Adrenal gland (tissue), 12 donors: ENCODE results near the gene TLE7. TPM values are rescaled to one million over a fixed set of nuclear protein-coding genes. Genes with fewer than 3 reads are reported as not detected.
A peak's percentile ranks its signal among the peaks of the same experiment; 100 is the strongest.

ENCODE experiments used
- DNase-seq, 7 donors: peaks; one replicate each; pipeline ENCODE4 v3.0.0-alpha.2; 2019 to 2020
- H3K27ac ChIP-seq, 5 donors: fragments of 200-600 bp; sonication (generic) in 4 of 5; 1 replicate in 3 of 5; 2 replicates in 2 of 5; pipeline versions ENCODE4 v1.5.1 to v1.8.0; 2016 to 2020; ENCODE audit warnings: mild to moderate bottlenecking in 1 of 5
- H3K27me3 ChIP-seq: fragments of 200-600 bp; 2 replicates; pipeline ENCODE4 v1.8.0; 2021
- H3K36me3 ChIP-seq, 2 donors: fragments of 200-600 bp; replicated peaks in 1 of 2; 1 replicate in 1 of 2; 2 replicates in 1 of 2; pipeline versions ENCODE4 v1.5.1 to v1.8.0; 2018 to 2022
- H3K4me1 ChIP-seq, 2 donors: fragments of 200-600 bp; replicated peaks in 1 of 2; 1 replicate in 1 of 2; 2 replicates in 1 of 2; pipeline versions ENCODE4 v1.5.1 to v1.8.0; 2018 to 2021
- H3K4me3 ChIP-seq, 4 donors: fragments of 200-600 bp; sonication (generic) in 3 of 4; one replicate each; pipeline ENCODE4 v1.5.1; 2016 to 2018
- H3K9me3 ChIP-seq, 3 donors: fragments of 200-600 bp; sonication (generic) in 1 of 3; replicated peaks in 1 of 3; 1 replicate in 2 of 3; 2 replicates in 1 of 3; pipeline versions ENCODE4 v1.5.1 to v1.8.0; 2016 to 2021
- CTCF ChIP-seq, 6 experiments: fragments of 450-650 bp in 4 of 6; fragments of 200-600 bp in 2 of 6; sonication (generic) in 1 of 6; IDR thresholded peaks; 1 replicate in 5 of 6; 2 replicates in 1 of 6; pipeline versions ENCODE4 v1.5.1 to v1.8.0; 2016 to 2021; ENCODE audit warnings: antibody characterized with exemption in 6 of 6, mild to moderate bottlenecking in 2 of 6, moderate library complexity in 1 of 6
- POLR2A ChIP-seq, 2 donors: fragments of 450-650 bp; IDR thresholded peaks; one replicate each; pipeline ENCODE4 v1.6.1; 2017; ENCODE audit warnings: antibody characterized with exemption in 2 of 2, mild to moderate bottlenecking in 2 of 2, moderate library complexity in 1 of 2
- WGBS, 4 donors: extraction: QIAGEN DNeasy Blood & Tissue Kit in 2 of 4; methylation state at CpG; one replicate each; pipeline versions ENCODE4 v1.1.5 to v1.1.7; 2013 to 2017; 5-methylcytosine and 5-hydroxymethylcytosine counted together
- intact Hi-C, 2 donors: fragments of 100-400 bp; cut with DNase I; formaldehyde crosslinking; loops; one replicate each; pipeline versions ENCODE4 v1.14.1 to v1.15.0; 2022 to 2023
- polyA plus RNA-seq, 3 donors: library from polyadenylated mRNA; stranded (reverse); fragments of 200-250 nt in 2 of 3; fragments of 350-450 nt in 1 of 3; fragmentation: Illumina TruSeq in 1 of 3; extraction: RNeasy Lipid Tissue Mini Kit (QIAGEN cat#74804) in 1 of 3; gene quantifications; one replicate each; pipeline ENCODE4 v1.2.3, GENCODE V29; 2013 to 2014
- total RNA-seq, 9 donors: library from RNA; depleted of rRNA in 4 of 9; stranded (reverse); fragments of >200 nt in 4 of 9; fragments of 120-200 nt in 1 of 9; fragmentation: NEBNext Ultra II Directional in 1 of 9; extraction: Animal tissue kit (Norgen Biotek cat#: 25700) in 1 of 9; gene quantifications; one replicate each; pipeline versions ENCODE4 v1.1.0 to v1.2.4, GENCODE V29; 2013 to 2023
- donor health status: healthy with polysubstance abuse.
- donor health status: Bipolar disorder and iron deficiency.
- donor health status: DM: yes; HTN: yes; CAD: no.
- donor health status: DM: no; HTN: no; CAD: no.
- donor health status: DM: no; HTN: no; CAD: no.
- donor health status: DM: yes; HTN: yes; CAD: no.

Gene TLE7
- total and polyA plus RNA-seq, 12 donors, result not detected

GRCh38 chr16:71441348-71442050 lies 355 bp downstream of the TLE7 start:
- H3K27me3 ChIP-seq, result no peaks in the 10 kb centered on the region
- TF ChIP-seq POLR2A (IDR thresholded peaks at IDR 0.05) (no peak), CTCF (IDR thresholded peaks at IDR 0.05) (peak in 3 of 6 experiments; percentile 17 to 27 (median 21))
- 32 to 71% (median 53%) methylated on average over 10 to 71 of the region's 71 CpGs for whole genome bisulfite sequencing, 4 donors
- DNase-seq, result peak in 1 of 7 donors; percentile 18
- H3K4me3 ChIP-seq, result no peak overlapping the region
- peaks cover 0 to 12% (median 0%) of the 10 kb centered on the region in 3 donors for H3K9me3 ChIP-seq
- H3K36me3 ChIP-seq, result no peaks in the 10 kb centered on the region
- intact Hi-C loops, result no loop called here
- H3K27ac ChIP-seq, result no peak overlapping the region
- no peaks in the 10 kb centered on the region for H3K4me1 ChIP-seq

GRCh38 chr16:71440669-71441347 lies 1.0 kb downstream of the TLE7 start:
- intact Hi-C loops, result no loop called here
- no peaks in the 10 kb centered on the region for H3K4me1 ChIP-seq
- no peak overlapping the region for H3K4me3 ChIP-seq
- no peak overlapping the region for H3K27ac ChIP-seq
- no peaks in the 10 kb centered on the region for H3K27me3 ChIP-seq
- 63 to 73% (median 70%) methylated on average over 20 to 25 of the region's 25 CpGs for WGBS, 4 donors
- TF ChIP-seq POLR2A (IDR thresholded peaks at IDR 0.05), result no peak
- TF ChIP-seq CTCF (IDR thresholded peaks at IDR 0.05), result no peak
- H3K9me3 ChIP-seq, result peaks cover 0 to 5% (median 0%) of the 10 kb centered on the region in 3 donors
- no peaks in the 10 kb centered on the region for H3K36me3 ChIP-seq
- DNase-seq, result peak in 1 of 7 donors; percentile 46

GRCh38 chr16:71439523-71439922 lies 2.3 kb downstream of the TLE7 start:
- no peaks in the 10 kb centered on the region for H3K4me1 ChIP-seq
- 37 to 44% (median 44%) methylated on average over 3 of the region's 3 CpGs for WGBS, 4 donors
- intact Hi-C loops, result no loop called here
- no peak overlapping the region for H3K27ac ChIP-seq
- H3K9me3 ChIP-seq, result peaks cover 0 to under 1% (median 0%) of the 10 kb centered on the region in 3 donors
- no peaks in the 10 kb centered on the region for H3K27me3 ChIP-seq
- no peak overlapping the region for H3K4me3 ChIP-seq
- DNase-seq, result peak in 1 of 7 donors; percentile 9
- TF ChIP-seq CTCF (IDR thresholded peaks at IDR 0.05) (no peak), POLR2A (IDR thresholded peaks at IDR 0.05) (no peak)
- H3K36me3 ChIP-seq, result no peaks in the 10 kb centered on the region

GRCh38 chr16:71436473-71436872 lies 5.4 kb downstream of the TLE7 start:
- peak in 1 of 7 donors; percentile 17 for DNase-seq
- Histone ChIP-seq H3K9me3 (no peaks in the 10 kb centered on the region), H3K4me3 (no peak overlapping the region), H3K4me1 (no peaks in the 10 kb centered on the region), H3K36me3 (no peaks in the 10 kb centered on the region), H3K27me3 (no peaks in the 10 kb centered on the region), H3K27ac (no peak overlapping the region)
- 68 to 83% (median 80%) methylated on average over 7 of the region's 7 CpGs for WGBS, 4 donors
- intact Hi-C loops, result no loop called here
- no peak for TF ChIP-seq CTCF (IDR thresholded peaks at IDR 0.05)
- TF ChIP-seq POLR2A (IDR thresholded peaks at IDR 0.05), result no peak
